GM19395 (cell line): ENCODE measurements around the gene SLC4A4.

Source experiments
- ATAC-seq: cut with Tn5 transposase; IDR thresholded peaks from one replicate; pipeline ENCODE4 v1.9.1; 2021; ENCODE audit warnings: mild to moderate bottlenecking, moderate library complexity; ENCODE audit not compliant: unreplicated experiment

Gene SLC4A4

GRCh38 chr4:71338846-71339593 lies at the start of gene SLC4A4:
SLC4A4 (plus strand) TSS chr4:71339020.
- peak; percentile 100 for ATAC-seq

GRCh38 chr4:71290074-71290473 lies 48.7 kb upstream of the SLC4A4 start:
- no peak for ATAC-seq

GRCh38 chr4:71290476-71290875 lies 48.3 kb upstream of the SLC4A4 start:
- ATAC-seq: no peak

- ATAC-seq: no peak
Observed at GRCh38 chr4:71292228-71292627, 46.6 kb upstream of the SLC4A4 start.

GRCh38 chr4:71293705-71294104 lies 45.1 kb upstream of the SLC4A4 start:
- ATAC-seq: no peak

- ATAC-seq: no peak
Observed at GRCh38 chr4:71294301-71294700, 44.5 kb upstream of the SLC4A4 start.

- ATAC-seq: no peak
Observed at GRCh38 chr4:71296945-71297344, 41.9 kb upstream of the SLC4A4 start.

GRCh38 chr4:71300362-71300761 lies 38.5 kb upstream of the SLC4A4 start:
- no peak for ATAC-seq

GRCh38 chr4:71300964-71301363 lies 37.9 kb upstream of the SLC4A4 start:
- ATAC-seq: no peak

GRCh38 chr4:71303287-71303686 lies 35.5 kb upstream of the SLC4A4 start:
- no peak for ATAC-seq

- ATAC-seq: no peak
Observed at GRCh38 chr4:71303850-71304249, 35.0 kb upstream of the SLC4A4 start.

- no peak for ATAC-seq
Observed at GRCh38 chr4:71304289-71304850, 34.5 kb upstream of the SLC4A4 start.

GRCh38 chr4:71307729-71308128 lies 31.1 kb upstream of the SLC4A4 start:
- no peak for ATAC-seq

GRCh38 chr4:71322425-71322824 lies 16.4 kb upstream of the SLC4A4 start:
- no peak for ATAC-seq

- ATAC-seq: no peak
Observed at GRCh38 chr4:71333368-71333767, 5.5 kb upstream of the SLC4A4 start.

- ATAC-seq: no peak
Observed at GRCh38 chr4:71333960-71334359, 4.9 kb upstream of the SLC4A4 start.

GRCh38 chr4:71334465-71334882 lies 4.3 kb upstream of the SLC4A4 start:
- ATAC-seq: no peak

GRCh38 chr4:71343670-71344466 lies 5.0 kb downstream of the SLC4A4 start:
- no peak for ATAC-seq

GRCh38 chr4:71346710-71347109 lies 7.9 kb downstream of the SLC4A4 start:
- ATAC-seq: no peak

- no peak for ATAC-seq
Observed at GRCh38 chr4:71348586-71348985, 9.8 kb downstream of the SLC4A4 start.

- no peak for ATAC-seq
Observed at GRCh38 chr4:71355045-71355444, 16.2 kb downstream of the SLC4A4 start.

GRCh38 chr4:71355971-71356370 lies 17.2 kb downstream of the SLC4A4 start:
- no peak for ATAC-seq
